PC-3 (cell line): Measurements from ENCODE around the gene DECR2. TPM values are rescaled to one million over a fixed set of nuclear protein-coding genes. Genes with fewer than 3 reads are reported as not detected.
"Not testable (repeated sequence)": the region's sequence is repeated elsewhere in the genome, so short reads cannot be mapped to it uniquely, and the experiment has no call there.

Experiments used
- ATAC-seq: fragments of 200-7000 bp; cut with Tn5 transposase; 2 replicates; pipeline ENCODE4 v1.9.1; 2020; ENCODE audit warnings: mild to moderate bottlenecking, moderate library complexity
- BruUV-seq: library from RNA; stranded (reverse); fragments of 400-500 nt; replicated peaks from 2 replicates; lab custom pipeline; 2021; lab: Mats Ljungman, UMichigan
- CTCF ChIA-PET: fragments of 300-600 bp; sonication (Branson Sonifier 250); formaldehyde crosslinking; loops from one replicate; lab custom pipeline; 2022; ENCODE audit warnings: antibody characterized with exemption; lab: Charles Lee
- POLR2A ChIA-PET: fragments of 300-600 bp; sonication (Branson Sonifier 250); formaldehyde crosslinking; loops from one replicate; lab custom pipeline; 2022; ENCODE audit warnings: antibody characterized with exemption; ENCODE audit not compliant: unreplicated experiment; lab: Charles Lee
- DNase-seq: peaks from one replicate; pipeline ENCODE4 v3.0.0-alpha.2; 2015
- H2AFZ ChIP-seq: fragments of 300-600 bp; sonication (generic); 2 replicates; pipeline ENCODE4 v1.6.0; 2016; ENCODE audit warnings: antibody characterized with exemption, low read length
- H3F3A ChIP-seq: fragments of 300-600 bp; sonication (generic); one replicate; pipeline ENCODE4 v1.6.0; 2017; ENCODE audit warnings: antibody characterized with exemption, low read length, control low read depth, mild to moderate bottlenecking; ENCODE audit not compliant: unreplicated experiment
- H3K27ac ChIP-seq: fragments of 300-600 bp; sonication (generic); 2 replicates; pipeline ENCODE4 v1.5.1; 2016; ENCODE audit warnings: mild to moderate bottlenecking, low read length
- H3K27me3 ChIP-seq: fragments of 300-600 bp; sonication (generic); 2 replicates; pipeline ENCODE4 v1.6.1; 2016; ENCODE audit warnings: low read length, mixed read lengths
- H3K36me3 ChIP-seq: fragments of 300-600 bp; sonication (generic); 2 replicates; pipeline ENCODE4 v1.6.1; 2016; ENCODE audit warnings: low read depth, mixed run types, low read length, mixed read lengths
- H3K4me1 ChIP-seq: fragments of 300-600 bp; sonication (generic); 2 replicates; pipeline ENCODE4 v1.5.1; 2016; ENCODE audit warnings: low read length; ENCODE audit not compliant: insufficient read depth
- H3K4me2 ChIP-seq: fragments of 300-600 bp; sonication (generic); 2 replicates; pipeline ENCODE4 v1.6.0; 2016; ENCODE audit warnings: low read length
- H3K4me3 ChIP-seq: fragments of 300-600 bp; sonication (generic); 2 replicates; pipeline ENCODE4 v1.5.1; 2016; ENCODE audit warnings: mild to moderate bottlenecking, low read length, mixed read lengths
- H3K79me2 ChIP-seq: fragments of 300-600 bp; sonication (generic); 2 replicates; pipeline ENCODE4 v1.6.1; 2017; ENCODE audit warnings: low read length, mixed read lengths
- H3K9ac ChIP-seq: fragments of 300-600 bp; sonication (generic); 2 replicates; pipeline ENCODE4 v1.6.0; 2016; ENCODE audit warnings: mild to moderate bottlenecking, low read length
- H3K9me2 ChIP-seq: fragments of 300-600 bp; sonication (generic); replicated peaks from 2 replicates; pipeline ENCODE4 v1.6.1; 2016; ENCODE audit warnings: mixed run types, low read length, mixed read lengths
- H3K9me3 ChIP-seq: fragments of 300-600 bp; sonication (generic); 2 replicates; pipeline ENCODE4 v1.6.1; 2016; ENCODE audit warnings: low read length, mixed read lengths
- H4K20me1 ChIP-seq: fragments of 300-600 bp; sonication (generic); 2 replicates; pipeline ENCODE4 v1.6.1; 2016; ENCODE audit warnings: low read length, mixed read lengths
- EZH2 ChIP-seq: fragments of 300-600 bp; sonication (generic); IDR thresholded peaks from one replicate; pipeline ENCODE4 v1.6.1; 2017; ENCODE audit warnings: antibody characterized with exemption, mild to moderate bottlenecking, low read length; ENCODE audit not compliant: unreplicated experiment
- EZH2phosphoT487 ChIP-seq: fragments of 300-600 bp; sonication (generic); IDR thresholded peaks from 2 replicates; pipeline ENCODE4 v1.6.1; 2018; ENCODE audit warnings: mild to moderate bottlenecking, antibody characterized with exemption, low read length, borderline replicate concordance
- intact Hi-C: fragments of 100-400 bp; cut with micrococcal nuclease; formaldehyde crosslinking; loops from 2 replicates; pipeline ENCODE4 v1.9.0; 2023
- total RNA-seq: library from RNA; depleted of rRNA; stranded (reverse); fragments of >200 nt; gene quantifications from 2 replicates; pipeline ENCODE4 v1.2.3, GENCODE V29; 2014
- TF ChIP-seq, protein P1 (sequence below): fragments of 300-600 bp; sonication (generic); conservative IDR thresholded peaks from 2 replicates; pipeline ENCODE4 v1.5.1; 2017; ENCODE audit warnings: antibody characterized with exemption, low read depth, mild to moderate bottlenecking, low read length

The DECR2 gene
- total RNA-seq, 1 experiment from 2014 or later: 19.8 TPM

DNA sequence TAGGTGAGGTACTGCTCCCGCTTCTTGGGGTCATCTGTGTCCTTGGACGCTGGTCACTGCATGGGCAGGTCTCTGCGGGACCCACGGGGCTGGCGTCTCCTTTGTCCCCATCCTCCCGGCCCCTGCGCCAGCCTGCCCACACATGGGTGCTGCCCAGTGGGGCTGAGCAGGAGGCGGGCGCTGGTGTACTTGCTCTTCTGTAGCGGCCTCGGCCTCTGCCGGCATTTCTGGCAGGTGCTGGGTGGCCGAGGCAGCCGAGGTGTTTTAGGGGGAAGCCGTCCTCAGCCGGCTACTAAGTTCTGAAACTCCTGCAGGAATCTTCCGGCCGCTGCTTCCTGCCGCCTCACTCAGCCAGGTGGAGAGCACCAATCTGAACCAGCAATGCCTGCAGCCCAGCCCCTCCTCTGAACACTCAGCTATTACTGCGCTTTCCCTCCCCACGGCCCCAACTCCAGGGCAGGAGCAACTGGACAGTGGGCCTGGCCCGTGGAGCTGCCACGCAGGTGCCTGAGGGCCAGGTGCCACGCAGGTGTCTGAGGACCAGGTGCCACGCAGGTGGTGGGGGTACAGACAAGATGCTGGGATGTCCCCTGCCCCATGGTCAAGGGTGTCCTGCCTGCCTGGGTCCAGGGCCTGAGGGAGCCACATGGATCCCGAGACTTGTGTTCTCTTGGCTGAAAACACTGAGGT lies 10.0 kb downstream of the DECR2 start:
- ChIA-PET CTCF (no interaction called here), POLR2A (no interaction called here)
- Histone ChIP-seq H3K9me3 (no peaks in the 10 kb centered on the region), H3K4me3 (no peak overlapping the region), H4K20me1 (no peaks in the 10 kb centered on the region), H3F3A (no peaks in the 10 kb centered on the region), H3K4me1 (no peaks in the 10 kb centered on the region), H3K9ac (no peak overlapping the region), H3K36me3 (no peaks in the 10 kb centered on the region), H3K27ac (no peak overlapping the region), H3K27me3 (no peaks in the 10 kb centered on the region), H3K79me2 (no peaks in the 10 kb centered on the region), H2AFZ (no peak overlapping the region), H3K4me2 (no peak overlapping the region), H3K9me2 (no peaks in the 10 kb centered on the region)
- BruUV-seq: no TSS peak
- DNase-seq (no peak), ATAC-seq (no peak)
- intact Hi-C loops: no loop called here
- TF ChIP-seq, protein P1, sequence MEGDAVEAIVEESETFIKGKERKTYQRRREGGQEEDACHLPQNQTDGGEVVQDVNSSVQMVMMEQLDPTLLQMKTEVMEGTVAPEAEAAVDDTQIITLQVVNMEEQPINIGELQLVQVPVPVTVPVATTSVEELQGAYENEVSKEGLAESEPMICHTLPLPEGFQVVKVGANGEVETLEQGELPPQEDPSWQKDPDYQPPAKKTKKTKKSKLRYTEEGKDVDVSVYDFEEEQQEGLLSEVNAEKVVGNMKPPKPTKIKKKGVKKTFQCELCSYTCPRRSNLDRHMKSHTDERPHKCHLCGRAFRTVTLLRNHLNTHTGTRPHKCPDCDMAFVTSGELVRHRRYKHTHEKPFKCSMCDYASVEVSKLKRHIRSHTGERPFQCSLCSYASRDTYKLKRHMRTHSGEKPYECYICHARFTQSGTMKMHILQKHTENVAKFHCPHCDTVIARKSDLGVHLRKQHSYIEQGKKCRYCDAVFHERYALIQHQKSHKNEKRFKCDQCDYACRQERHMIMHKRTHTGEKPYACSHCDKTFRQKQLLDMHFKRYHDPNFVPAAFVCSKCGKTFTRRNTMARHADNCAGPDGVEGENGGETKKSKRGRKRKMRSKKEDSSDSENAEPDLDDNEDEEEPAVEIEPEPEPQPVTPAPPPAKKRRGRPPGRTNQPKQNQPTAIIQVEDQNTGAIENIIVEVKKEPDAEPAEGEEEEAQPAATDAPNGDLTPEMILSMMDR: no peak
- TF ChIP-seq EZH2phosphoT487 (no peak), EZH2 (no peak)

DNA sequence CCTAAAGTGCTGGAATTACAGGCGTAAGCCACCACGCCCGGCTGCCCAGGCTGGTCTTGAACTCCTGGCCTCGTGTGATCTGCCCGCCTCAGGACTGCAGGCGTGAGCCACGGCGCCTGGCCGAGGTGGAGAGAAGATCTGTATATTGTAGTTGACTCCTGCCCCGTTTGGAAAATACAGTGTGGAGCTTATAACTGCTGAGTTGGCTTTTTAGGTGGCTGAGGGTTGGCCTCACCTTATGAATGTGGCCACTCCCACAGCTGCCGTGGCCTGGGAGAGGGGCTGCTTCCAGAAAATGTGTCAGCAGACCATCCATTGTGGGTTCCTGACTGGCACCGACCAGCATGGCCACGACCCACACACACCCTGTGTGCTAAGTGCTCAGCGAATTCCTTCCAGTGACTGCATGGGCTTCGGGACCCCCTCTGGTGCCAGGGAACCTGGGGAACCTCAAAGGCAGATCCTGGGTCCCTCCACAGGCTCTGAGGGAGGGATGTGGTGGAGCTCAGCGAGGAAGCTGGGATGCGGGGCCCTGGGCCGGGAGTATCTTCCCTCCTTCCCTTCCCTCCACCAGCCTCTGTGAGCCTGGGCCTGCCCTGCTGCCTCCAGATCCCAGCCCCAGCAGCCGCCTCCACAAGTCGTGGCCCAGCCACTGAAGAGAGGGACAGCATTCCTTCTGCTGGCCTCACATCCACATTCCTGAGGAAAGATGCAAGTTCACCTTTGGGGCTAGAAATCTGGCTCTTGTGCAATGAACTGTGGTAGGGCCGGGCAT lies 12.9 kb downstream of the DECR2 start:
- no peaks in the 10 kb centered on the region for H3K9me3 ChIP-seq
- intact Hi-C loops: no loop called here
- H3K27ac ChIP-seq: no peak overlapping the region
- no peaks in the 10 kb centered on the region for H3F3A ChIP-seq
- H3K79me2 ChIP-seq: no peaks in the 10 kb centered on the region
- H3K4me2 ChIP-seq: no peak overlapping the region
- no peak for TF ChIP-seq EZH2phosphoT487
- TF ChIP-seq, protein P1: no peak
- no peak for TF ChIP-seq EZH2
- H3K9me2 ChIP-seq: no peaks in the 10 kb centered on the region
- no peak for DNase-seq
- BruUV-seq: no TSS peak
- H3K9ac ChIP-seq: no peak overlapping the region
- H3K4me3 ChIP-seq: no peak overlapping the region
- no peak overlapping the region for H2AFZ ChIP-seq
- ChIA-PET CTCF (no interaction called here), POLR2A (interaction anchor here (0.6 kb wide), 1 partner anchor 9 kb away, joined by 4 read pairs; no protein-coding TSS in a partner anchor)
- no peak for ATAC-seq
- no peaks in the 10 kb centered on the region for H4K20me1 ChIP-seq
- no peaks in the 10 kb centered on the region for H3K27me3 ChIP-seq
- H3K4me1 ChIP-seq: no peaks in the 10 kb centered on the region
- no peaks in the 10 kb centered on the region for H3K36me3 ChIP-seq

DNA sequence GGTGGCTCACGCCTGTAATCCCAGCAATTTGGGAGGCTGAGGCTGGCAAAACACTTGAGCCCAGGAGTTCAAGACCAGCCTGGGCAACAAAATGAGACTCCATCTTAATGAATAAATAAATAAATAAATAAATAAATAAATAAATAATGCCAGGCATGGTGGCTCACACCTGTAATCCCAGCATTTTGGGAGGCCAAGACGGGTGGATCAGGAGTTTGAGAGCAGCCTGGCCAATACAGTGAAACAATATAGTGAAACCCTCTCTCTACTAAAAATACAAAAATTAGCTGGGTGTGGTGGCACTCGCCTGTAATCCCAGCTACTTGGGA lies 13.4 kb downstream of the DECR2 start:
- ATAC-seq, BruUV-seq, H3K9ac ChIP-seq, H3F3A ChIP-seq, H3K27ac ChIP-seq, H3K36me3 ChIP-seq, H2AFZ ChIP-seq, H3K27me3 ChIP-seq, H3K9me2 ChIP-seq, CTCF ChIA-PET, H3K4me3 ChIP-seq, DNase-seq, intact Hi-C loops, H3K9me3 ChIP-seq, H3K4me1 ChIP-seq, H3K79me2 ChIP-seq, H4K20me1 ChIP-seq, H3K4me2 ChIP-seq: not testable (repeated sequence)
- POLR2A ChIA-PET: interaction anchor here (0.6 kb wide), 1 partner anchor 8 kb away, joined by 4 read pairs; no protein-coding TSS in a partner anchor

DNA sequence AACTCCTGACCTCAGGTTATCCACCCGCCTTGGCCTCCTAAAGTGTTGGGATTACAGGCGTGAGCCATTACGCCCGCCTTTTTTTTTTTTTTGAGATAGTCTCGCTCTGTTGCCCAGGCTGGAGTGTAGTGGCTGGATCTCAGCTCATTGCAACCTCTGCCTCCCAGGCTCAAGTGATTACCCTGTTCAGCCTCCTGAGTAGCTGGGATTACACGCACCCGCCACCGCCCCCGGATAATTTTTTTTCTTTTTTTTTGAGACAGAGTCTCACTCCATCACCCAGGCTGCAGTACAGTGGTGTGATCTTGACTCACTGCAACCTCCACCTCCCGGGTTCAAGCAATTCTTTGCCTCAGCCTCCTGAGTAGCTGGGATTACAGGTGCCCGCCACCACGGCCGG lies 20.5 kb downstream of the DECR2 start:
- ATAC-seq, BruUV-seq, H3F3A ChIP-seq, H3K9ac ChIP-seq, H3K27ac ChIP-seq, H3K9me2 ChIP-seq, intact Hi-C loops, POLR2A ChIA-PET, H4K20me1 ChIP-seq, H3K79me2 ChIP-seq, H3K9me3 ChIP-seq, DNase-seq, H2AFZ ChIP-seq, H3K36me3 ChIP-seq, CTCF ChIA-PET, H3K27me3 ChIP-seq, H3K4me2 ChIP-seq, H3K4me3 ChIP-seq: not testable (repeated sequence)
- peaks cover 21% of the 10 kb centered on the region for H3K4me1 ChIP-seq
